Activated CD4-positive, alpha-beta T cell treated with anti-CD3 and anti-CD28 coated beads, Interleukin-10, Interleukin-2, amounts not matched to agents 100 ng/mL and 50 ng/mL, durations not matched to agents 16 hours and 8 hours (primary cell): ENCODE results near the gene WHAMM.

ENCODE experiments used
- DNase-seq: peaks from one replicate; pipeline ENCODE4 v3.0.0-alpha.2; 2020

WHAMM gene

DNA sequence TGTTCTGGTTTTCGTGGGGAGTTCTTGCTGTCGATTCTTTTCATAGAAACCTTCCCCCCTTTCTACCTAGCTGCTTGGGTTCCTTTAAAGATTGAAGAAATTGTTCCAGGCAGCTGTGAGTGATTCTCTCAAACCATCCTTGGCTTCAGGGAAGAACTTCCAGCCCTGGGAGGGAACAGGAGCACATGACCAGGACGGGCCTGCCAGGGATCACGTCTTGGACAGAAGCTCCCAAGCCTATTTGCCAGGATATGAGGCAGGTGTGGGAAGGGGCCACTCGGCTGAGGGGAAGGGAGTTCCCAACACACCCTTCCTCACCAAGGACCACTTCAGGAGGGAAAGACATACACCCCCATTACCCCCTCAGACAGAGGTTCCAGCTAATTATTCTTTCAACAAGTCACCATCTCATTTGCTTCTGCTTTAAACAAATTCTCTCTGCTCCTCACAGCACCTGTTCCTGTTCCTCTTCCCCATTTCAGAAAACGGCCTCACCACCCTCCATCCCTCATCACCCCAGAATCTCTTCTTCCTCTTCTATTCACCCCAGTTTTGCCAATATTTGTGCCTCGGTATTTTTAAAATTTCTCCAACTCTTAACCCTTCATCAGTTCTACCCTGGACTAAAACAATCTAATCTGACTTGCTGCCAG lies 62.5 kb downstream of the WHAMM start:
- no peak for DNase-seq

DNA sequence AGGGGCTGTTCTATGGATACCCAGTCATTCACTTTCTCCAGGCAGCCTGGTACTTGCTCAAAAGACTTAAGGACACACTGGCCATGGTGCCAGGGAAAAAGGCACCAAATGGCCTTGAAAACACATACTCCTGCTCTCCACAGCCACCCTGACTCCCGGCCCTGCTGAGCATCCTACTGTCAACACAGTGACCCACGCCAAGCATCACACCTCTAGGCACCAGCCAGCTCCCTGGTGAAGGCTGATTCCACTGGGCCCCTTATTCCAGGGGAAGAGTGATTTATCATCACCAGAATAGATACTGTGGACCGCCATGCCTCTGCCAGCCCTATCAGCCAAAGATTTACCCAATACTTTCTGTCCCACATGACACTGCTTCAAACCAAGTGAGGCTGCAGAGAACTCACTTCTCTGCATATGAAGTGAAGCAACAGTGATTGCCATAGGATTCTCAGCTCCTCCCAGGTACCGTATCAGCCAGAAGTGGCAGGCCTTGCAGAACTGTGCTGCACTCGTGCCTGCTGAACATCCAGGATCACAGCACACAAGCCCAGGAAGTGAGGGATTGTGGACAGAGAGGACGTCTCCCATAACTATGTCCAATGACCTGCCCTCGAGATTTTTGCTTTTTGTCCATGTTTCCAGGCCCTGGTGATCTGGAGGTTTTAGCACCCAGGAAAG lies 63.7 kb downstream of the WHAMM start:
- DNase-seq = no peak

DNA sequence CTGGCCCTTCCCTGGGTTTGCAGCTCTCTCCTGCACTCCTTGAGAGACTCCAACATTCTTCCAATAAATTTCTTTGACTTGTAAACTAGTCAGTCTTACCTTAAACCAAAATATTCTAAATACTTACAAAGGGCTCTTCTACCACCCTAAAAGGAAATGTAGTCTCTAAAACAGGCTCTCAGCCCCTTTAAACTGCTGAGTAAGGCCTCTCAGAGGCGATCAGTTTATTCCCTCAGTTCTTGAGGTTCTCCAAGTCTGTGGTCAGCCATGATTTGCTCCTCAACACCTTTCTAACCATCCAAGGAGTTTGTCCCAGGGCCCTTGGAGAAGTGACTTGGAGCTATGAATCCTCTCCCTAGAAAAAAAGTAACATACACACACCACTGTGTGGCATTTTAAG lies 64.8 kb downstream of the WHAMM start:
- DNase-seq = no peak

DNA sequence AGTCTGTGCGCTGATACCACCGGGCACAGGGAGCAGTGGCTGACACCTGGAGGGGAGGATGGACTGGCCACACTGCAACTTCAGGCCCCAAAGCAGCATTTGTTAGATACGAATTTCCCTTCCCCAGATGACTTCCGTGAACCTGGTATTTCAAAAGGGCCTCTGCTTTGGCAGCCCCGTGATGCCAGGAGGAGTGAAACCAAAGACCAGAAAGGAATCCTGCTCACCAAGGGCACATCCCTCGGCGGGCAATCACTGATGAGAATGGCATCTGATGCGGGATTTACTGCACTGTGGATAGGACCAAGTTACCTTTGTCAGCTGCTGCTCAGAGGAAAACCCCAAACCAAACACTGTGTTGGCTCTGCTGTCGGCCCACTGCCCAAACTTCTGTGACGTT lies 65.5 kb downstream of the WHAMM start:
- DNase-seq = no peak

DNA sequence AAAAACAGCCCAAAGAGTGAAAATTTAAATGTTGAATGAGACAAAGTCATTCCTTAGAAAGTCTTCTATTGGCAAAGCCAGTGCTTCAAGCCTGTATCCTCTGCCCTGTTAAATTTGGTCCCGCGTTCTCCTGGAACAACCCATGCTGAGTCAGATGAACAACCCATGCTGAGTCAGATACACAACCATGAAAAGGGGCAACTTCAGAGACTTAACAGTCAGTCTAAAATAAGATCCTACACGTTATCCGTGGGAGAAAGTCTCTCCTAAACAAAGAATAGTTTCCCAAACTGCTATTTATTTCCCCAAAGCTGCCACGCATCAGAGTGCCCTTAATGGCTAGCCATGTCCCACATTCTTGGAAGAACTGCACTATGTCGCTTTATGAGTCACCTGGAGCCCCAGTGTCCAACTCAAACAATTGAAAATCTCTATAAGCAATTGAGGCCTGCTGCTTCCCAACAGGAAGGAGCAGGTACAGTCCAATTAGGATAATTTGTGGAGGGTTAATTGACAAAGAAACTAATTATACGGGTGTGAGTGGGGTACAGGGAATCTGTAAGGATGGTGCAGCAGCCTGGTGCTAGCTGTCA lies 66.1 kb downstream of the WHAMM start:
- no peak for DNase-seq

DNA sequence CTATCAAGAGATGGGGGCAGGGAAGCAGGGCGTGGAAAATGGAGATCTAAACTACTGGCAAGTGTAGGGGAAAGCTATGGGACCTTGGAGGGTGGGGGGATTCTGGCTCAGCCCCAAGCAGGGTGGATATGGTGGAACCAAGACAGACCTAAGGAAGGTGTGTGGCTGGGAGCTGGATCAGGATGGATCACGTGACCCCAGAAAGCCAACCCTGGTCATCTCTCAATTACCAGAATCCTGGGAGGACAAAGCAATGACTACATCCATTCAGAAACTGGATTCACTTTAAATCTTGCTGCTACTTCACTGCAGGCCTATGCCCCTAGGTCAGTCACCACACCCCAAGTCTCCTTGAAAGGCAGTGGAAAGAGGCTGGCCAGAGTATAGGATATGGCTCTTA lies 68.4 kb downstream of the WHAMM start:
- no peak for DNase-seq

DNA sequence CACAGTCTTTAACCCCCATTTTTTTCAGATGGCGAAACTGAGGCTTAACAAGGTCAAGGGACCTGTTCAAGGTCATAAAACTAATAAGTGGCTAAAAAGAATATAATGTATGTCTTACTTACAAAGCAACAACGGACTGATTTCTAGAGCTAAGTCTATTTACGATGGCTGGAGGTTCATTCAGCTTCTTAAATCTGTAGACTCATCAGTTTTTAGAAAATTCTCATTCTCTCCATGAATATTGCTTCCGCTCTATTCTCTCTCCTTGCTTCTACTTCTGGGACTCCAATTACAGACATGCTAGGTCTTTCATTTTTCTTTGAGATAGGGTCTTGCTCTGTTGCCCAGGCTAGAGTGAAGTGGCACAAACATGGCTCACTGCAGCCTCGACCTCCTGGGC lies 68.9 kb downstream of the WHAMM start:
- DNase-seq = no peak

DNA sequence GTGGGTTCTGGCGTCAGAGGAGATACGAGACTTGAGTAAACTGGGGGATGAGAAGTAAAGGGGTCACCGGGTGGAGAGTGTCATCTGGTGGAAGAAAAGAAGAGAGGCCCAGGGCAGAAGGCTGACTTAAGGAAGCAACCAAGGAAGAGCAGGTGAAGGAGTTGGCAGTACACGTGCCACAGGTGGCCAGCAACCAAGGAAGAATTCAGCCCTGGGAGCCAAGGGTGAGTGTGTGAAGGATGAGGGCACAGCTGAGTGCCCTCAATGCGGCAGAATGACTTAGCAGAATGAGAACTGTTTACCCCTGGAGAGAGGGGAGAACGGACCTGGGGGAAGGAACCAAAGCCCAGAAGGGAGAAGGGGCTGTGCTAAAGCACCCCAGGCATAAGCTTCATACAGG lies 71.3 kb downstream of the WHAMM start:
- no peak for DNase-seq

DNA sequence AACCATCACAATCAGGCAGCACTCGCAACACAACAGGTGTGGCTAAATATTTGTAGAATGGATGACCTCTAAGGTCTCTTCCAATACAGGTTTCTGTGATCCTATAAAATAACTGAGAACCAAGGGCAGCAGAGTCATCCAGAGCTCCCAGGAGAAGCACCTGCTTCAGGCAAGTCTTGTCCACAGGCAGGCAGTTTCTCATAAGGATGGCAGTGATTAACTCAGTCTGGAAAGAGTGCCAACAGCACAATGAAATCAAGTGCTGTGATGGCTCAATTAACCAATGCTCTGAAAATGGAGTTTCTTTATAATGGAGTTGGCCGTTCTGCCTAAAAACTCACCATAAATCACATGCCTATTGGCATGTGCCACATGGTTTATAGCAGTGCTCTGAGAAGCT lies 72.3 kb downstream of the WHAMM start:
- no peak for DNase-seq

DNA sequence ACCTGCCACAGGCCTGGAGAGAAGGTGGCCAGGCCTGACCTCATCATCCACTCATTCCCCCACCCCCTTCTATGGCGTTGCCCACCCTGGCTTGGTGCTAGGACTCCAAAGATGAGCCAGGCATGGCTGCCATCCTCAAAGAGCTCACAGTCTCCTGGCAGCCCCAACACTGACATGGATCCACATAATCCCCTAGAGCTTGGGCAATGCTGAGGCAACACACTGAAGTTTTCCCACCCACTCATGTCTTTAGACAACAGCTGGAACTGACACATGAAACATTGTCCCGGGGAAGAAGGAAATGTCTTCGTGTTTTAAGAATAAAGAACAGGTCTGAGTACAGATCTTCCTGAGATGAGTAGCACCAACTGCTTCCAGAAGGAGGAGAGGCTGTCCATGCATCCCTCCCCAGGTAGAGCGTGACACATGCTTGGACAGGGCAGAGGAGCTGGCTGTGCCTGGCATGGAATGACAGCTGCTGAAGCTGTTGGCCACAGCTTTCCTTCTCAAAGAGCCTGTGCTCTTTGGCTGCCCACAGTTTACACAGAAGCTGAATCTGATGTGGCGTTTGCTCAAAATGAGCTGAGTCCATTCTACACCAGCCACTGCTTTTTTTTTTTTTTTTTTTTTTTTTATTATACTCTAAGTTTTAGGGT lies 73.0 kb downstream of the WHAMM start:
- no peak for DNase-seq
